NCI-H2196 (cell line): Measurements from ENCODE around the gene CPA4.

Experiments
- DNase-seq: peaks from one replicate; lab custom pipeline; 2025; ENCODE audit not compliant: unreplicated experiment; lab: John Stamatoyannopoulos, UW

CPA4 gene

DNA sequence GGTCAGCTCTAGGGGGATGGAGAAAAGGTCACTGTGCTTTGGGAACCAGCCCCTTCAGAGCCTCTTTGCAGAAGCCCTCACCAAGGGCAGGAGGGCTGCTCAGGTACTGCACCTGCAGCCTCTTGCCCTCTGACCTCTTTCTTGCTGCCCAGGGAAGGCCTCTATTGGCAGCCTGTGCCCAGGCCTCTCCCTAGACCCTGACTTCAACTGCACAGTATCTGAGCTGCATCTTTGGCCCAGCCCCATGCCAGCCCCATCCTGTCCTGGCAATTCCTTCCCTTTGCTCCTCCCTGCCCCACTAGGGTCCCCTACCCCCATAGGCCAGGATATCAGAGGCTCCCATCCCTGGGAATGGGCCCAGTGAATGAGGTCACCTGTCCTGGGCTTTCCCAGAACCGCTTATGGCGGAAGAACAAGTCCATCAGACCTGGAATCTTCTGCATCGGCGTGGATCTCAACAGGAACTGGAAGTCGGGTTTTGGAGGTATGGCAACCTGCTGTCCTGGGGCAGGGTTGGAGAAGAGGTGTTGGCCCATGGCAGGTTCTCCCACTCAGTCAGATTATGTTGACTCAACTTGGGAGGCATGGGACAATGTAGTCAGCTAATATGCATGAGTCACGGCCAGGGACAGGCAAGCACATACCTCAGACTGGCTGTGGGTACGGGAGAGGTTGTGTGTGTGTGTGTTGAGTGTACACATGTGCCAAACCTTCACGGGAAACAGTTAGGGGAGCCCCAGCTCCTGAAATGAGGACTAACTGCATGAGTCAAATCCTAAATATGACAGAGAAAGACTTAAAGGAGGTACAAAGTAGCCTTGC is 70.3 kb downstream of the CPA4 start:
- DNase-seq: no peak

DNA sequence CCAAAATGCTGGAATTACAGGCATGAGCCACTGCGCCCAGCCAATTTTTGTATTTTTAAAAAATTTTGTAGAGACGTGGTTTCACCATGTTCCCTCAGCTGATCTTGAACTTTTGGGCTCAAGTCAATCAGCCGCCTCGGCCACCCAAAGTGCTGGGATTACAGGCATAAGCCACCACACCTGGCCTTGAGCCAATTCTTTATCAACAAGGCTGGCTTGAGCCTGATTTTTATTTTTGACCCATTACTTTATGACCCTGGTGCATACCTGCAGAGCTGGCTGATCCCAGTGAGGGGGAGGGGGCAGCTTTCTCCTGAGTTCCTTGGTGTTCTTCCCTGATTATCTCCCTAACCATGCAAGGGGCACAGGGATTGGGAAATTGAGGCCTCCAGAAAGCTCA is 71.5 kb downstream of the CPA4 start:
- DNase-seq: no peak

DNA sequence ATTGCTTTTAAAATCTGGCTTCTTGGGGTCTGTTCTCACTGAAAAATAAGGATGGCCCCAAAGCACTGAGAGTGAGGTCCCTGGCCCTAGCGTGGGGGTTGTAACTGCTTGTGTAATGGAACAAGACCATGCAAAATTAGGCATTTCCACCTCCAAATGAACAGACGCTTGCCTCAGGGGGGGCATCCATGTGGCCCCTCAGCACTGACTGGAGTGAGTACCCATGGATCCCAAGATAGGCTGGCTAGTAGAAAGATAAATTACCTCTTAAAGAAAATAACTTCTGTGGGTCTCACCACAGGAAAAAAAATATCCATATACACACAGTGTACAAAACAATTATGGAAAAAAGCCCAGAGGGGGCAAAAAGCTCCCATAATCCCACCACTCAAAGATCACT is 72.1 kb downstream of the CPA4 start:
- no peak for DNase-seq

DNA sequence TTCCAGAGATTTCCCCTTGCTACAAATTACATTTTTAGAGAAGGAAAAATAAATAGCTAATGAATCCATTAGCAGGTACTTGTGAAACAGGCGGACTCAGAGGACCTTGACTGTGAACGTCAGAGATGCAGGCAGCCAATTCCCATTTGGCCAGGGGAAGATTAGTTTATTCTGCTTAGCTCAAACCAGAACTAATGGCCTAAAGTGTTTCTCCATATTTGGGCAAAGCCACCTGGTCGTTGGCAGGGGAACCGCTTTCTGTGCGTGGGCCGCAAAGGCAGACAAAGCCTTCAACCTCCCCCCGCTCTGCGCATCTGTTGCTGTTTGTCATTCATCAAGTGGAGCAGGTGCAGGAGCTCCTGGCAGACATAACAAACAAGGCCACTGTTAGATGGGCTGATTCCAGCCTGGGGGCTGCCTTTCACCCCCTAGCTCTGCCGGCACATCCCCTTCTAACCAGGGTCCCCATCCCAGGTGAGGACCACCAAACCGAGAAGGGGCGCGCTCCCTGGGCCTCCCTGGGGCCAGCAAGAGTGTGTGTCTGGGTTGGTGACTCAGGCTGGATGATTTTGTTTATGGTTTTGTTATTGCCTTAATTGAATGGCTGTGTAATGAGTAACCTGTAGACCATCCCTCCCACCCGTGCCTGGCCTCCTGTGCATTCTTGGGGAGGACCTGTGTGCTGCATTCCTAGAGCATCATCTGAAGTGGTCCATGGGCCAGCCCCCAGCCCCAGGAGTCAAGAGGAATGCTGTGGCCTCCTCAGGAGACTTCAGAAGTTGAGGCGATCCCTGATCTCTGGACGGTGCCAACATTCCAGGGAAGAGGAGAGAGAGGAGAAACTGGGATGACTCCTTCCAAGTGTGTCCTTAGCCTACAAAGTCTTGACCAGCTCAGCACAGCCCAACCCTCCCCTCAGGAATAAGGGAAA is 72.8 kb downstream of the CPA4 start:
- peak; percentile 96 for DNase-seq

DNA sequence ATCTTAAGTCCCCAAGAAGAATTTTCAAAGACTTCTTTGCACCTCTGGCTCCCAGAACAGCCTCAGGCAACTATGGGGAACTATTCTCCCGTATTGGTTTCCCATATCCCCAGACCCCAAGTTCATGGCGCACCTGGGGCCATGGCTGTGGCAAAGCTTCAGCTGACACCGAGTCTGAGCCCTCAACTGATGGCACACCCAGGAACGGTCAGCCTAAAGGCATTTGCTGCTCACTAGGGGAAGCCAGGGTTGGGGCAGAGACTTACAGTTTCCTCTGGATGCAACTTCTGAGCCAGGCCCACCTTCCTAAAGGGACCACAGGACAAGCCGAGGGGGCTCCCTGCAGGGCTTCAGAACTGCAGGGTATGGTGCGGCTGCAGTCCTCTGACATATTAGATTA is 73.6 kb downstream of the CPA4 start:
- DNase-seq: no peak

DNA sequence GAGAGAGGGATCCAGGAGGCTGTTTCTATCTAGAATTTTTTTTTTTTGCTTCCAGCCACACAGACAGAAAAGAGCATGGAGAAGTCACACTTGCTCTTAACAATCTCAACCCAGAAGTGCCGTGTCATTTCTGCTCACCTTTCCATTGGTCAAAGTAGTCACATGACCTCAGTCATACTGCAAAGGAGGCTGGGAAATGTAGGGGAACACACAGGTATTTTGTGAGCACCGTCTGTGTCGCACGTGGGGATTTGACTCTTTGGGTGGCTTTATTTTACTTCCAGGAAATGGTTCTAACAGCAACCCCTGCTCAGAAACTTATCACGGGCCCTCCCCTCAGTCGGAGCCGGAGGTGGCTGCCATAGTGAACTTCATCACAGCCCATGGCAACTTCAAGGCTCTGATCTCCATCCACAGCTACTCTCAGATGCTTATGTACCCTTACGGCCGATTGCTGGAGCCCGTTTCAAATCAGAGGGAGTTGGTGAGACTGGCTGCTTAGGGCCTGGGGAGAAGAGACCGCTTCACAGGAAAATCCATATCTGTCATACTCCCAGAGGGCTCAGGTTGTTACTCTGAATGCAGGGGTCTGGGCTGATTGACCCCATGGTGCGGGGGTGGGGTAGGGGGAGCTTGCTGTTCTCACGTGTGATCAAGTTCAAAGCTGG is 74.3 kb downstream of the CPA4 start:
- DNase-seq: no peak

DNA sequence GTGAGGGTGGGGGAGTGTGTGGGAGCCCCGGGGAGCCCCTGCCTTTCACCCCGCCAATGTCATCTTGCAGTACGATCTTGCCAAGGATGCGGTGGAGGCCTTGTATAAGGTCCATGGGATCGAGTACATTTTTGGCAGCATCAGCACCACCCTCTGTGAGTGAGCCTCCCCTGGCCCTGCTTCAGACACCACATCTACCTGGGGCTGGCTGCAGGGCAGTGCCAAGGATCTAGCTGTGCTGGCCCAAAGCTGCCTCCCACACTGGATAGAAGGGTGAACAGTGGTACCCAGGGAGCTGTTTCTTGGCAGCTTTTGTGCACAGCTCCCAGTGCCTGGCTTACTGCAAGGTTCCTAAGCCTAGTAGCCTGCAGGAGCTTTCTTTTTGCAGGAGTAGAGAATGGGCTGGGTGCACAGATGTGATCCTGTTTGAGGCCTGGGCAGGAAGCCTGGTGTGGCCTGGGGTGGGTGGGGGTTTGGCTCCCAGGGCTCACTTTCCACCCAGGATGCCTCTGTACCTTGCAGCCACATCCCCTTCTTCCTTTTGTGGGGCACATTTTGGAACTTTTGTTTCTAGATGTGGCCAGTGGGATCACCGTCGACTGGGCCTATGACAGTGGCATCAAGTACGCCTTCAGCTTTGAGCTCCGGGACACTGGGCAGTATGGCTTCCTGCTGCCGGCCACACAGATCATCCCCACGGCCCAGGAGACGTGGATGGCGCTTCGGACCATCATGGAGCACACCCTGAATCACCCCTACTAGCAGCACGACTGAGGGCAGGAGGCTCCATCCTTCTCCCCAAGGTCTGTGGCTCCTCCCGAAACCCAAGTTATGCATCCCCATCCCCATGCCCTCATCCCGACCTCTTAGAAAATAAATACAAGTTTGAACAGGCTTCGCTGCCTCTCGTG is 75.1 kb downstream of the CPA4 start:
- no peak for DNase-seq

DNA sequence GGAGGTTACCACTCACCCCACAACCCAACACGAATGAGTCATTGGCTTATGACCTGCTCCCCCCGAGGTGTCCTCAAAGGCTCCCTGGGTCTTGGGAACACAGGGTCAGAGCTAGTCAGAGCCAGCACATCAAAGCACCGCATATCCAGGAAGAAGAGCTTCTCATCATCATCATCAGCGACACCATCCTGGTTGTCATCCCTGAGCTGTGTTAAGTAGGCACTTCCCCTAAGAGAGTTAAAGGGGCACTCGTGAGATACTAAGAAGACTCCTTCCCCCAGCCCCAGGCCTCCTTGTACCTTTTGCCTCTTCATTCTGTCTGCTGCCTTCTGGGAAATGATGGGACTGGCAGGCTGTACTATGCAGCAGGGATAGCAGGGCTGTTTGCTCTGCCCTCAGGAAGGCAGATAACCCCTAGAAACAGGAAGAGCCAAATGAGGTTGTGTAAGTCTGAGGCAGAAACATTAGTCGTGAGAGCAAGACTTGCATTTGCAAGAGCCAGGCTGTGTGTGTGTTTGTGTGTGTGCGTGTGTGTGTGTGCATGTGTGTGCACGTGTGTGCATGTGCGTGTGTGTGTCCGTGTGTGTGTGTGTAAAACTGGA is 76.2 kb downstream of the CPA4 start:
- no peak for DNase-seq

DNA sequence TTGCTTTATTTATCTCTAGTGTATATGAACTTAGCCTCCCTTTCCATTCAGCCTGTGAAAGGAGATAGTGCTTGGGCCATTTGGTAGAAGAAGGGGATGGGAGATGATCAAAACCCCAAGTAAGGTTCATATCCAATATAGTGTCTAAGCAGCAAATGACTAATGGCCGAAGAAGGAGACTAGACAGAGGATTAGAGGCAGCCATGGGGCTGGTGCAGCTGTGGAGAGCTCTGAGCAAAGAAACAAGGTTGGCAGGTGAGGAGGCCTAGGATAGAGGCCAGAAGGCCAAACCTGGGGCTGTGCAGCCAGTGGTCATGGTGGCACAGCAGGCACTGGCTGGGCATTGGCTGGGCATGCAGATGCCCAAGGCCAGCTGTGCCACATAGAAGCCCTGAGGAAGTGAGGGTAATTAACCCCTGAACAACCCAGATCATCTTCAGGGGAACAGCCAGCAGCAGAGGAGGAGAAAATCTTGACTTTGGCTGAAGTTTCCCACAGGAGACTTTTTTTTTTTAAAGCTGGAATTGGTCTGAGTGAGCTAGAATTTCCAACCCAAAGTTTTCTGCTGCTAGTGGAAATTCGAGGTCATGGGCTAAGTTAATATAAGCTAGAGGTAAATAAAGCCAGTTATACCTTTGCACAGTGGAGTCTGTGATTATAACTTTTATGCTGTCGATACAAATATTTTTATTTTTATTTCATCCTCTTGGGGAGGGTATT is 77.0 kb downstream of the CPA4 start:
- DNase-seq: no peak

DNA sequence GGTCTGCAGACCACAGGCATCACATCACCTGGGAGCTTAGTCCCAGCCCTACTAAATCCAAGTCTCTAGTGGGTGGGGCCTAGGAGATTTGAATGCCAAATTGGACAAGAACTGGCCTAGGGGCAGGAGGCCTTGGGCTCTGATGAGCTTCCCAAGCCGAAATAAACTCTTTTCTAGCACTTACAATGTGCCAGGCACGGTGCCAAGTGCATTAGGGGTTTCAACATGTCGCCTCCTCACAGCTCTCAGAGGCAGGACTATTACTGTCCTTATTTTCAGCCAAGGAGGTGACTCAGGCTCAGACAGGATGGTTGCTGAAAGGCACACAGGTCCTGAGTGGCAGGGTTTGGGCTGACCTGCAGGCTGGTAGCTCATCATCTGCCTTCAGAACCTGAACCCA is 78.1 kb downstream of the CPA4 start:
- no peak for DNase-seq

DNA sequence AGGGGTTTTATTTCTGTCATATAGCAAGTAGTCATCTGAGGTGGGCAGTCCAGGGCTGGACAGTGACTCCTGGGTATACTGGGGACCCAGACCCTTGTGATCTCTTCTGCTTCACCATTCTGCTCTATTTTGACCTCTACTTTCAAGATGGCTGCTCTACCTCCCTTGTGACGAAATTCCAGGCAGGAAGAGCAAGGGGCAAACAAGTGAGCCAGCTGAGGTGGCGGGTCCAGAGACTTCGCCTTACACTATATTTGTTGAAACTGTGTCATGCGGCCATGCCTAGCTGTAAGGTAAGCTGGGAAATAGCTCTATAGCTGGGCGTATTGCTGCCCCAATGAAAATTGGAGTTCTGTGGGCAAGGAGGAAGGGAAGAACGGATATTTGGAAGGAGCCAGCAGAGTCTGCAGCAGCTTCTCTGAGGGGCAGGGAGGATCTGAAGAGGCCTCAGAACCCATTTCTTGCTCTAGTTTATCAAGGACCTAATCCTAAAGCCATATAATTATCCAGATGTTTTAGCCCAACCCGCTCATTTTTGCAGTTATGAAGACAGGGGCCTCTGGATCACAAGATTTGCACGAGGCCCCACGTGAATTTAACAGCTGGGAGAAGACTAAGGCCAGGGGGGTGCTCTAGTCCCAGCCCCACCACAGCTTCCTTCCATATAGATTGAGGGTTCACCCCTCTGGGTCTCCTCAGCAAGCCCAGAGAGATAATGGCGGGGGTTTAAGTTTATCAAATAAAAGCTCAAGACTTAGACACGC is 79.6 kb downstream of the CPA4 start:
- DNase-seq: no peak
